ENCODE measurements around the gene THSD1. TPM values are rescaled to one million over a fixed set of nuclear protein-coding genes. Genes with fewer than 3 reads are reported as not detected.

THSD1 gene
- total and polyA plus RNA-seq, 9 of the 15 experiments (the other 6 are each of a cell fraction or from before 2014, with no cell fraction given), result 0.01 to 0.11 (median 0.04) TPM; not detected in 2

GRCh38 chr13:52385870-52386269, 20.1 kb downstream of the THSD1 start:
- intact Hi-C loops (cut with micrococcal nuclease) (no loop called here), in situ Hi-C loops (cut with MboI) (no loop called here)
- Histone ChIP-seq H3K4me2 (ENCODE audit: insufficient read depth, low read length) (no peak overlapping the region), H3K36me3 (ENCODE audit: control insufficient read depth, insufficient read depth, low read length) (no peaks in the 10 kb centered on the region), H3K4me1 (replicated peaks in 1 of 2; ENCODE audit: control insufficient read depth in 2 of 2, insufficient read depth in 2 of 2, low read length in 2 of 2) (no peaks in the 10 kb centered on the region), H4K20me1 (replicated peaks; ENCODE audit: control insufficient read depth, insufficient read depth, low read length) (no peaks in the 10 kb centered on the region), H2AFZ (ENCODE audit: low read depth, low read length) (no peak overlapping the region), H3K27me3 (ENCODE audit: control insufficient read depth in 2 of 2, insufficient read depth in 2 of 2, low read length in 2 of 2) (peaks cover 4 to 13% of the 10 kb centered on the region in 2 experiments; a peak in 4 of 5 replicates), H3K9me3 (replicated peaks; ENCODE audit: control insufficient read depth, insufficient read depth, low read depth, low read length) (no peaks in the 10 kb centered on the region), H3K9me1 (ENCODE audit: control insufficient read depth, insufficient read depth, low read length) (no peaks in the 10 kb centered on the region), H3K9ac (ENCODE audit: insufficient read depth in 1 of 2, low read depth in 2 of 2, low read length in 2 of 2) (no peak overlapping the region), H3K27ac (ENCODE audit: extremely low read depth, low read depth, low read length) (no peak overlapping the region), H3K79me2 (ENCODE audit: control insufficient read depth, insufficient read depth, low read length) (no peaks in the 10 kb centered on the region), H3K4me3 (no peak overlapping the region)
- POLR2A ChIA-PET, result no interaction called here
- no peak for DNase-seq (ENCODE audit: extremely low read depth in 1 of 4, low spot score in 3 of 4)
- TF ChIP-seq ZNF140 (CRISPR knock-in tag; IDR thresholded peaks at IDR 0.05) (no peak), SMARCC2 (IDR thresholded peaks at IDR 0.05; ENCODE audit: low read depth) (no peak), ZEB2 (IDR thresholded peaks at IDR 0.05) (no peak), MTA3 (IDR thresholded peaks at IDR 0.05; ENCODE audit: borderline replicate concordance) (no peak), SPI1 (IDR thresholded peaks at IDR 0.05; ENCODE audit: borderline replicate concordance, low read depth, low read length) (no peak), ZNF197 (CRISPR knock-in tag; IDR thresholded peaks at IDR 0.05; ENCODE audit: low read depth) (no peak), ZNF740 (CRISPR knock-in tag; IDR thresholded peaks at IDR 0.05) (no peak), ZNF740 (tag; IDR thresholded peaks at IDR 0.05) (no peak), WHSC1 (IDR thresholded peaks at IDR 0.05; ENCODE audit: low read length) (no peak), HLTF (IDR thresholded peaks at IDR 0.05) (no peak), CBX5 (IDR thresholded peaks at IDR 0.05; ENCODE audit: borderline replicate concordance, low read depth) (no peak), ATF1 (CRISPR knock-in tag; IDR thresholded peaks at IDR 0.05) (no peak), ATF1 (tag; IDR thresholded peaks at IDR 0.05) (no peak), CREBBP (IDR thresholded peaks at IDR 0.05; ENCODE audit: low read depth, low read length) (no peak), L3MBTL2 (IDR thresholded peaks at IDR 0.05) (no peak), CBX8 (IDR thresholded peaks at IDR 0.05; ENCODE audit: borderline replicate concordance, extremely low read depth, low read depth, low read length, poor library complexity, severe bottlenecking) (no peak)
- WGBS (ENCODE audit: insufficient coverage, low coverage, missing lambda C conversion rate), result 0% methylated on average over 2 of the region's 4 CpGs
- FAIRE-seq, result no peak
- CTCF ChIA-PET (ENCODE audit: low intra/inter-chr PET ratio), result no interaction called here
- no TSS peak for BruUV-seq (replicated peaks)
- no peak for ATAC-seq

All from K562 (cell line).